Transverse colon (tissue), 4 donors: Measurements from ENCODE around the gene ASB1. TPM values are rescaled to one million over a fixed set of nuclear protein-coding genes. Genes with fewer than 3 reads are reported as not detected.
"Not testable (repeated sequence)": the region's sequence is repeated elsewhere in the genome, so short reads cannot be mapped to it uniquely, and the experiment has no call there.

Experiments used
- DNase-seq: peaks from one replicate; pipeline ENCODE4 v3.0.0-alpha.2; 2019
- H3K27ac ChIP-seq, 4 donors: fragments of 200-600 bp; sonication (generic); 2 replicates each; pipeline ENCODE4 v1.5.1; 2016 to 2018; ENCODE audit warnings: inconsistent platforms in 4 of 4
- H3K27me3 ChIP-seq: fragments of 200-600 bp; sonication (generic); 2 replicates; pipeline ENCODE4 v1.5.1; 2017; ENCODE audit warnings: inconsistent platforms
- H3K36me3 ChIP-seq, 4 donors: fragments of 200-600 bp; sonication (generic); 2 replicates each; pipeline ENCODE4 v1.5.1; 2017 to 2019; ENCODE audit warnings: inconsistent platforms in 4 of 4
- H3K4me1 ChIP-seq, 4 donors: fragments of 200-600 bp; sonication (generic); 2 replicates each; pipeline ENCODE4 v1.5.1; 2017 to 2020; ENCODE audit warnings: inconsistent platforms in 4 of 4
- H3K4me3 ChIP-seq, 4 donors: fragments of 200-600 bp; sonication (generic); 1 replicate in 1 of 4; 2 replicates in 3 of 4; pipeline versions ENCODE4 v1.5.1 to v1.6.1; 2017 to 2019; ENCODE audit warnings: inconsistent platforms in 4 of 4
- H3K9me3 ChIP-seq, 2 donors: fragments of 200-600 bp; sonication (generic); 2 replicates each; pipeline ENCODE4 v1.5.1; 2017 to 2019; ENCODE audit warnings: inconsistent platforms in 2 of 2
- EP300 ChIP-seq: sonication (generic); formaldehyde crosslinking; IDR thresholded peaks from one replicate; pipeline ENCODE4 v1.6.1; 2017; ENCODE audit warnings: antibody characterized with exemption, low read depth
- POLR2A ChIP-seq: fragments of 450-650 bp; IDR thresholded peaks from one replicate; pipeline ENCODE4 v1.6.1; 2016; ENCODE audit warnings: antibody characterized with exemption, mild to moderate bottlenecking, moderate library complexity
- POLR2AphosphoS5 ChIP-seq, 3 donors: sonication (generic); formaldehyde crosslinking; IDR thresholded peaks; one replicate each; pipeline ENCODE4 v1.6.1; 2016; ENCODE audit warnings: antibody characterized with exemption in 3 of 3
- WGBS, 2 donors: methylation state at CpG; one replicate each; pipeline ENCODE4 v1.1.5; 2018; ENCODE audit warnings: low coverage in 1 of 2; 5-methylcytosine and 5-hydroxymethylcytosine counted together
- in situ Hi-C, 4 donors: fragments of 200-750 bp; cut with MboI; loops; one replicate each; pipeline versions ENCODE4 v1.15.0 to v1.15.1; 2017; ENCODE audit warnings: low sequenced_read_pairs in 3 of 4, low pct_ligation_motif_present in 1 of 4, low pct_unique_long_range_greater_than_20kb in 1 of 4
- intact Hi-C: fragments of 100-400 bp; cut with DNase I; formaldehyde crosslinking; loops from one replicate; pipeline ENCODE4 v1.15.1; 2023; ENCODE audit warnings: low total_unique reads
- total RNA-seq, 4 donors: library from RNA; depleted of rRNA; stranded (reverse); fragments of >200 nt; gene quantifications; one replicate each; pipeline ENCODE4 v1.1.0, GENCODE V29; 2016
- TF ChIP-seq, protein P1 (sequence below), 5 experiments: fragments of 200-600 bp in 3 of 5; fragments of 450-650 bp in 2 of 5; sonication (generic) in 3 of 5; IDR thresholded peaks; 1 replicate in 2 of 5; 2 replicates in 3 of 5; pipeline ENCODE4 v1.5.1; 2016 to 2017; ENCODE audit warnings: antibody characterized with exemption in 5 of 5, inconsistent platforms in 3 of 5, mild to moderate bottlenecking in 2 of 5, moderate library complexity in 1 of 5

Gene ASB1
- total RNA-seq, 4 donors from 2014 or later, result 9.4 to 48.3 (median 17.2) TPM

GRCh38 chr2:238399094-238399493, 27.6 kb upstream of the ASB1 start:
- Histone ChIP-seq H3K4me3 (no peak overlapping the region), H3K9me3 (no peaks in the 10 kb centered on the region), H3K4me1 (peaks cover 0 to 11% (median 6%) of the 10 kb centered on the region in 4 donors), H3K36me3 (peaks cover 0 to 4% (median 0%) of the 10 kb centered on the region in 4 donors), H3K27me3 (no peaks in the 10 kb centered on the region), H3K27ac (no peak overlapping the region)
- TF ChIP-seq POLR2A (no peak), EP300 (no peak), POLR2AphosphoS5 (IDR thresholded peaks at IDR 0.05) (no peak)
- TF ChIP-seq, protein P1, sequence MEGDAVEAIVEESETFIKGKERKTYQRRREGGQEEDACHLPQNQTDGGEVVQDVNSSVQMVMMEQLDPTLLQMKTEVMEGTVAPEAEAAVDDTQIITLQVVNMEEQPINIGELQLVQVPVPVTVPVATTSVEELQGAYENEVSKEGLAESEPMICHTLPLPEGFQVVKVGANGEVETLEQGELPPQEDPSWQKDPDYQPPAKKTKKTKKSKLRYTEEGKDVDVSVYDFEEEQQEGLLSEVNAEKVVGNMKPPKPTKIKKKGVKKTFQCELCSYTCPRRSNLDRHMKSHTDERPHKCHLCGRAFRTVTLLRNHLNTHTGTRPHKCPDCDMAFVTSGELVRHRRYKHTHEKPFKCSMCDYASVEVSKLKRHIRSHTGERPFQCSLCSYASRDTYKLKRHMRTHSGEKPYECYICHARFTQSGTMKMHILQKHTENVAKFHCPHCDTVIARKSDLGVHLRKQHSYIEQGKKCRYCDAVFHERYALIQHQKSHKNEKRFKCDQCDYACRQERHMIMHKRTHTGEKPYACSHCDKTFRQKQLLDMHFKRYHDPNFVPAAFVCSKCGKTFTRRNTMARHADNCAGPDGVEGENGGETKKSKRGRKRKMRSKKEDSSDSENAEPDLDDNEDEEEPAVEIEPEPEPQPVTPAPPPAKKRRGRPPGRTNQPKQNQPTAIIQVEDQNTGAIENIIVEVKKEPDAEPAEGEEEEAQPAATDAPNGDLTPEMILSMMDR (IDR thresholded peaks at IDR 0.05), result no peak
- 92 to 93% methylated on average over 2 of the region's 2 CpGs for WGBS, 2 donors
- intact Hi-C loops (no loop called here), in situ Hi-C loops (no loop called here)
- DNase-seq, result no peak

- intact Hi-C loops (no loop called here), in situ Hi-C loops (no loop called here)
- Histone ChIP-seq H3K9me3 (no peaks in the 10 kb centered on the region), H3K4me1 (peaks cover 0 to 15% (median 10%) of the 10 kb centered on the region in 4 donors), H3K27ac (peak overlapping the region in 2 of 4 donors; percentile 43 to 53), H3K27me3 (no peaks in the 10 kb centered on the region), H3K36me3 (peaks cover 0 to 4% (median 0%) of the 10 kb centered on the region in 4 donors), H3K4me3 (no peak overlapping the region)
- no peak for TF ChIP-seq EP300
- TF ChIP-seq, protein P1 (IDR thresholded peaks at IDR 0.05), result no peak
- TF ChIP-seq POLR2A, result no peak
- no peak for TF ChIP-seq POLR2AphosphoS5 (IDR thresholded peaks at IDR 0.05)
- 69% methylated on average over 8 of the region's 8 CpGs; no CpG with 5 or more reads in 1 of the 2 donors for WGBS, 2 donors
- DNase-seq, result peak; percentile 65
Observed at GRCh38 chr2:238401551-238401950, 25.2 kb upstream of the ASB1 start.

DNA sequence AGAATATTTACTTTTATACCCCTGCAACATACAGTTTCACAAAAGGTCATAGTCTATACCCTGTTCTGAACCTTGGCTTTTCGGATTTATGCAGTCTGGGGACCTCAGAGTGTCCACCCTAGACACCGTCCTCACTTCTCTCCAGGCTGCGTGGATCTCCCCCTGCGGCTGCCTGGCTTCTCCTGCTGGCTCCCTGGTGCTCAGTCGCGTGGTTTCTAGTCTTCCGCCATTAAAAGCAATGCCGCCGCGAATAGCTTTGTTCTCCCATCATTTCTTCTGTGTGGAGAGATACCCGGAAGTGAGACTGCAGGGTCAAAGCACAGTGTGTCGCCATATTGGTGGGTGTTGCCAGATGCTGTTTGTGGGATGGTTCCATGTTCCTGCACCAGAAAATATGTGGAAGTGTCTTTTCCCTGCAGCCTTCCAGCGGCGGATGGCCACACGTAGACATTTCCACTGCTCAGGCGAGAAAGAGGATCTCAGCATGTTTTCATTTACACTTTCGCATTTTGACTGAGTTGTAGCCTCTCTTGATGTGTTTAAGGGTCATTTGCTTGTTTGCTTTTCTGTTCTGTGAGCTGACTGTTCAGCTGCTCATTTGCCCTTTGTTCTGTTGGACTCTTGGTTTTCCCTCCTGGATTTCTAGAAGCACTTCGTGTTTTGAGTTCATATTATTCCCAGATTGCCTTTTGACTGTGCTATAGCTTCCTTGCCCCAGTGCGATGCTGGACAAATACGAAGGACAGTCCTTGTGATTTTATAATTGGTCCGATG, 22.9 kb upstream of the ASB1 start:
- no peaks in the 10 kb centered on the region for H3K9me3 ChIP-seq
- WGBS, 2 donors, result 54 to 85% methylated on average over 9 to 21 of the region's 21 CpGs
- H3K4me3 ChIP-seq, result no peak overlapping the region
- TF ChIP-seq EP300 (no peak), POLR2A (no peak), POLR2AphosphoS5 (IDR thresholded peaks at IDR 0.05) (no peak)
- TF ChIP-seq, protein P1 (IDR thresholded peaks at IDR 0.05), result no peak
- intact Hi-C loops (no loop called here), in situ Hi-C loops (no loop called here)
- H3K36me3 ChIP-seq, result peaks cover 0 to 4% (median 0%) of the 10 kb centered on the region in 4 donors
- H3K27ac ChIP-seq, result peak overlapping the region; percentile 30 to 45 (median 44)
- no peak for DNase-seq
- H3K4me1 ChIP-seq, result peaks cover 0 to 19% (median 10%) of the 10 kb centered on the region in 4 donors
- no peaks in the 10 kb centered on the region for H3K27me3 ChIP-seq

DNA sequence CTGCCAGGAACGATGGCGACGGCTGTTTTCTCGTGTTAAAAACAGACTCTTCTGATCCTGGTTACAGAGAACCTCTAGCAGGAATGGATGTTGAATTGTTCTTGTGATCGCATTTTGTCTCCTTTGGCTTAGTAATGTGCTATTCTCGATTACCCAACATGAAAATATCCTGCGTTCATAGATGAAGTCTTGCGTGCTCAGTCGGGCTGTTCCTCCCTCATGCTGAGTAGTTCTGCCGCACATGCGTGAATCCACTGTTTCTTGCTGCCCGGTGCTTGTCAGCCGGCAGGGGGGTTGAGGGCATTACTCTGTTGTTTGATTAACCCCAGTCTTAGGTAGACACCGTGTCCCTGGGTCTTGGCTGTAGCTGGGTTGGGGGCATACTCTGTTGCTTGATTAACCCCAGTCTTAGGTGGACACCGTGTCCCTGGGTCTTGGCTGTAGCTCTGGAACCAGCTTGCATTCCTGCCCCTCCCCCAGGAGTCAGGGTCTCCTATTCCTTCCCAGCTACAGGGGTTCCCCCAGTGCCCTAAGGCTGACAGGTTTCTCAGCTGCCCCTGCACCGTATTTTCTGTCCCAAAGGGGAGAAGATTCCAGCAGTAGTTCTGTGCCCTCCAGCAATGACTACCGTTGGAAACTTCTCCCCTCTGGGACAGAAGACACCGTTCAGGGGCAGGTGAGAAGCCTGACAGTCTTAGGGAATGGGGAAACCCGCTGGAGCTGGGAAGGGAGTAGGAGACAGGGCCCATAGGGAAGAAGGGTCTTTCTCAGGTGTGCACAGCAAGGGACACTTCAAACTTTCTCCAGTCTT, 22.1 kb upstream of the ASB1 start:
- intact Hi-C loops (no loop called here), in situ Hi-C loops (no loop called here)
- Histone ChIP-seq H3K27ac (peak overlapping the region; percentile 30 to 45 (median 44)), H3K9me3 (no peaks in the 10 kb centered on the region), H3K36me3 (peaks cover 0 to 4% (median 0%) of the 10 kb centered on the region in 4 donors), H3K27me3 (no peaks in the 10 kb centered on the region), H3K4me3 (no peak overlapping the region), H3K4me1 (peaks cover 0 to 19% (median 10%) of the 10 kb centered on the region in 4 donors)
- TF ChIP-seq, protein P1 (IDR thresholded peaks at IDR 0.05), result no peak
- no peak for TF ChIP-seq POLR2AphosphoS5 (IDR thresholded peaks at IDR 0.05)
- TF ChIP-seq EP300, result no peak
- no peak for TF ChIP-seq POLR2A
- DNase-seq, result no peak
- 77 to 93% methylated on average over 5 to 19 of the region's 19 CpGs for WGBS, 2 donors

- in situ Hi-C loops, H3K36me3 ChIP-seq, H3K4me3 ChIP-seq, H3K27ac ChIP-seq, DNase-seq, H3K9me3 ChIP-seq, intact Hi-C loops, H3K27me3 ChIP-seq: not testable (repeated sequence)
- H3K4me1 ChIP-seq, result peaks cover 0 to 19% (median 10%) of the 10 kb centered on the region in 4 donors
- WGBS, 2 donors, result 91% methylated on average over 4 of the region's 4 CpGs; no CpG with 5 or more reads in 1 of the 2 donors
Observed at GRCh38 chr2:238405217-238405555, 21.5 kb upstream of the ASB1 start.
